Activated CD8-positive, alpha-beta memory T cell treated with anti-CD3 and anti-CD28 coated beads, Interleukin-2, amount 50 U/mL, for 24 hours (primary cell): Measurements from ENCODE around the gene GFM2.
"Not testable (repeated sequence)": the region's sequence is repeated elsewhere in the genome, so short reads cannot be mapped to it uniquely, and the experiment has no call there.

Experiments used
- DNase-seq: peaks from one replicate; pipeline ENCODE4 v3.0.0-alpha.2; 2020; ENCODE audit errors: extremely low read depth

The GFM2 gene, protein sequence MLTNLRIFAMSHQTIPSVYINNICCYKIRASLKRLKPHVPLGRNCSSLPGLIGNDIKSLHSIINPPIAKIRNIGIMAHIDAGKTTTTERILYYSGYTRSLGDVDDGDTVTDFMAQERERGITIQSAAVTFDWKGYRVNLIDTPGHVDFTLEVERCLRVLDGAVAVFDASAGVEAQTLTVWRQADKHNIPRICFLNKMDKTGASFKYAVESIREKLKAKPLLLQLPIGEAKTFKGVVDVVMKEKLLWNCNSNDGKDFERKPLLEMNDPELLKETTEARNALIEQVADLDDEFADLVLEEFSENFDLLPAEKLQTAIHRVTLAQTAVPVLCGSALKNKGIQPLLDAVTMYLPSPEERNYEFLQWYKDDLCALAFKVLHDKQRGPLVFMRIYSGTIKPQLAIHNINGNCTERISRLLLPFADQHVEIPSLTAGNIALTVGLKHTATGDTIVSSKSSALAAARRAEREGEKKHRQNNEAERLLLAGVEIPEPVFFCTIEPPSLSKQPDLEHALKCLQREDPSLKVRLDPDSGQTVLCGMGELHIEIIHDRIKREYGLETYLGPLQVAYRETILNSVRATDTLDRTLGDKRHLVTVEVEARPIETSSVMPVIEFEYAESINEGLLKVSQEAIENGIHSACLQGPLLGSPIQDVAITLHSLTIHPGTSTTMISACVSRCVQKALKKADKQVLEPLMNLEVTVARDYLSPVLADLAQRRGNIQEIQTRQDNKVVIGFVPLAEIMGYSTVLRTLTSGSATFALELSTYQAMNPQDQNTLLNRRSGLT

DNA sequence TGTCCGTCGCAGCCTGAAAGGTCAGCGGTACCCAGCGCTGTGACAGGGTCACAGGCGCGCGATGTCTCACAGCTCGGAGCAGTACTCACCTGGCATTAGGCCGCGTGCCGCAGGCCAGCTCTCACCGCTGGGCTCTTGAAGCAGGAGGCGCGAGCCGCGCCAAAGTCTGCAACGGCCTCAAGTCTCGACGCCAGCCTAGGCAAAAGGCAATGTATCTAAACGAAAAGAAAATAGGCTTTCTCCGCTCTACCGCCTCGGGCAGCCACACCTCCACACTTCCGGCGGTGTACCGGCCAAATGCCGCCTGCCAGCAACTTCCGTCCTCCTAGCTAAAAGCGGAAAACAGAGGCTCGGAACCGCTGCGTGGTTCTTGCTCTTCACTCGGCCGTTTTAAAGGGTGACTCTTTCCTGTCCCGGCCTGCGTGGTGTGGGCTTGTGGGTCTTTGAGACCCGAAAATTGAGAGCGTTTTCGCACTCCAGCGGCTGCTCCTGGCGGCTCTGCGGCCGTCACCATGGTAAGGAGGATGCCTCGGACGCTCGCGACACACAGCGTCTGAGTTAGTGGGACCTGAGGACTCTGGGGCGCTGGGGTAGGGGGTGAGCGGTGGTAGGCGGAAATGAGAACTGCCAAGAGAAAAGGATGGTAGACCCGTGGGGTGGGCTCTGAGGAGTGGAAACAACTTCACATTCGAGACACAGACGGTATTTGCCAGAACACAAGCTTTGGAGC, at the start of gene GFM2, which contains the start of gene NSA2:
TSS of gene GFM2 (minus strand) at position 269 of the 730 bp plus-strand sequence. CDS start 3,375 bp downstream, outside the sequence.
TSS of gene NSA2 (plus strand) at position 401 of the 730 bp plus-strand sequence. CDS start at position 513, 112 bp downstream.
- peak; percentile 88 for DNase-seq

DNA sequence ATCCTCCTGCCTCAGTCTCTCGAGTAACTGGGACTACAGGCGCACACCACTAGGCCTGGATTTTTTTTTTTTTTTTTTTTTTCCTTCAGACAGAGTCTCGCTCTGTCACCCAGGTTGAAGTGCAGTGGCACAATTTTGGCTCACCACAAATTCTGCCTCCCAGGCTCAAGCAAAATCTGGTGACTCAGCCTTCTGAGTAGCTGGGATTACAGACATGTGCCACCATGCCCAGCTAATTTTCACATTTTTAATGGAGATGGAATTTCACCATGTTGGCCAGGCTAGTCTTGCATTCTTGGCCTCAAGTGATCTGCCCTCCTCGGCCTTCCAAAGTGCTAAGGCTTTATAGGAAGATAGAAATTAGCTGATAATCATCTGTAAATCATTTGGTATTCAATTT, 44.0 kb upstream of the GFM2 start:
- no peak for DNase-seq

DNA sequence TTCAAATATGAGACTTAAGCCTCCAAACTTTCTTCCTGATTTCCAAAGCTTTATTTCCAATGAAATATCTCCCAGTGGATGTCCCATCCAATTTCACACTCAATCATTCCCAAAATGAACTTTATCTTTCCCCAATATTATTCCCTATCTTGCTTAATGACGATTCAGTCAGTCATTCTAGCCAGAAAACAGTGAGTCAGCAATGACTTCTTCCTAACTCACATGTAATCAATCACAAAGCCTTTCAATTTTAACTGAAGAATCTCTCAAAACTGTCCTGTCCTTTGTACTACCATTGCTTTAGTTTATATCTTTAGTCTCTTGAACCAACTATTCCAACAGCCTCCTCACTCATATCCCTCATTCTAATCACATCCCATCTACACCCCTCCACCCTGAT, 35.0 kb upstream of the GFM2 start:
- no peak for DNase-seq

DNA sequence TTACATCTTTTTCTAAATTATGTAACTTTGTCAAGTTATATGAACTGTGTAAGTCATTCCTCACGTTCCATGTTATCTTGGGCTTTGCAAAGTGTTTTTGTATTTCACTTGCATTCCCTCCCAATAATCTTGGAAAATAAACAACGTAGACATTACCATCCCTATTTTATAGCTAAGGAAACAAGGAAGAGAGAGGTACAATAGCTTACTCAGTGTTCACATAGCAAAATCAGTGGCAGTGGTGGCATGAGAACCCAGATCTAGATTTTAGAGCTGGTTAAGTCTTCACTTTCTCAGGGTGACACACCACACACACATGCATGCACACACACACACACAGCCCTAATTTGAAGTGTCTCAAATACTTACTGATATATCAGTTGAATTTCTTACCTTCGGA, 34.3 kb upstream of the GFM2 start:
- DNase-seq, result no peak

DNA sequence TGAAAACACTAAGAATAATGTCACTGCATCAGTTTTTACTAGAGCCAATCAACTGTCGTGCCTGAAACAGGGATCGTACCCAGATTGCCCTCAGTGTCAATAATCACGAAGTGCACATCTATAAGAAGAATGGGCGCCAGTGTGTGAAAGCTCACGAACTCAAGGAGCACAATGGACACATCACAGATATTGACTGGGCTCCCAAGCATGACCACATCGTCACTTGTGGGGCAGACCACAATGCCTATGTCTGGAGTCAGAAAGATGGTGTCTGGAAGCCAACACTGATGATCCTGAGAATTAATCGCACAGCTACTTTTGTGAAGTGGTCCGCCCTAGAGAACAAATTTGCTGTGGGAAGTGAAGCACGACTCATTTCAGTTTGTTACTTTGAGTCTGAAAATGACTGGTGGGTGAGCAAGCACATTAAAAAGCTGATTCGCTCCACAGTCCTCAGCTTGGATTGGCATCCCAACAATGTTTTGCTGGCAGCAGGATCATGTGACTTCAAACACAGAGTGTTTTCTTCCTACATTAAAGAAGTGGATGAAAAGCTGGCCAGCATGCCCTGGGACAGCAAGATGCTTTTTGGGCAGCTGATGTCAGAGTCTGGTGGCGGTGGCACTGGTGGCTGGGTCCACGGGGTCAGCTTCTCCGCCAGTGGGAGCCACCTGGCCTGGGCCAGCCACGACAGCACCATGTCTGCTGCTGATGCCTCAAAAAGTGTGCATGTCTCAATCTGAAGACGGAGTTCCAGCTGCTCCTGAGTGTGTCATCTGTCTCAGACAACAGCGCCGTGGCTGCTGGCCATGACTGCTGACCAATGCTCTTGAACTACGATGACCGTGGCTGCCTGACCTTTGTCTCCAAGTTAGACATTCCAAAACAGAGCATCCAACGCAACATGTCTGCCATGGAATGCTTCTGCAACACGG, 32.3 kb upstream of the GFM2 start:
- no peak for DNase-seq

DNA sequence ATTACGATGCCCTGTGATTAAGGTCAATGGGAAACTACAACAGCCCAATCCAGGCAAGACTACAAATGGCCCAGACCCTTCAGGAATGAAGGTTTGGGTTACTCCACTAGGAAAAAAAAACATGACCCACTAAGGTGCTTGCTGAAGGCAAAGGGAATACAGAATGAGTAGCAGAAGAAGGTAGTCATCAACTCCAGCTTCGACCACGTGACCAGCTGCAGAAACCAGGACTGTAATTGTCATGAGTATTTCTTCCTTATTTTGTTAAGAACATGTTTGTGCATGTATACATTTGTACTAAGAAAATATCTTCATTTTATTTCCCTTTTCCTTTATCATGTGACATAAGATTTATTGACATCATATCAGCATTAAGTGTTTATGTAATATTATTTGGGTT, 24.8 kb upstream of the GFM2 start:
- DNase-seq, result not testable (repeated sequence)

DNA sequence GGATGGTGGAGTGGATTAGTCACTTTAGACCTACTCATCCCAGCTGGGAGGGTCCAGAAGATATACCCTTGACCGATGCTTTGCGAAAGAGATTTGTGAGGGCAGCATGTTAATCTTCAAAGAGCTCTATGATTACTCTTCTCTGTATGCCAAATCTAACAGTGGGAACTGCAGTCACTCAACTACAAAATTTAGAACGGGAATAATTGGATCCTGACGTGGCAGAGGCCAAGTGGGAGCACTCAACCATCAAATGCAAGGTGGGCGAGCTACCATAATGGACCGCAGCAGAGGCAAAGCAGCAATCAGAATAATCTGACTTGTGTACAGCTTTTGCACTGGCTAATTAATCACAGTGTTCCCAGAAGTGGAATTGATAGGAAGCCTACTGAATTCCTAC, 20.5 kb upstream of the GFM2 start:
- DNase-seq, result no peak

DNA sequence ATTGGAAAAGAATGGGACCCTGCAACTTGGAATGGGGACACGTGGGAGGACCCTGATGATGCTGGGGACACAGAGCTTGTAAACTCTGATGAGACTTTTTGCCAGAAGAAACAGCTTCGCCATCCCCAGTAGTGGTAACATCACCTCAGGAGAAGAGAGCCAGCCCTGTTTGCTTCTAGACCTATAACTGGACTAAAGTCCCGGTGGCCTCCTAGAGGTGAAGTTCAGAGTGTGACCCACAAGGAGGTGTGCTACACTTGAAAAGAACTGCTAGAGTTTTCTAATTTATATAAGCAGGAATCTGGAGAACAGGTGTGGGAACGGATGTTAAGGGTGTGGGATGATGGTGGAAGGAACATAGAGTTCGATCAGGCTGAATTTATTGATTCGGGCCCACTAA, 19.9 kb upstream of the GFM2 start:
- no peak for DNase-seq

DNA sequence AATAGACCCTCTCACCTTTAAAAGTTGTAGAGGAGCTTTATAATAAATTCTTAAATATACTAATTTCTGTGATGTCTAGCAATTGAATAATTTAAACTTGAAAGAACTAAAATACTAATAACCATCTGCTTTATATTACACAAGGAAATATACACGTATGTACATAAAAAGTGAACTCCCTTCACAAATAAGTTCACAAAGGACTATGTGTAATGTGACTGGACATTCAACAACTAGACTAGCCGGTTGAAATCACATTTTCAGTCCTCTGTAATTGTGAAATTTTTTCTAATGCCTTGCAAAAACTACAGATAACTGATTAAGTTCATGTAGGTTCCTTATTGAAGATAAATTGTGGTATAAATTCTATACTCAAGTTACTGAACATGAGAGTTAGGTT, 11.7 kb upstream of the GFM2 start:
- no peak for DNase-seq

DNA sequence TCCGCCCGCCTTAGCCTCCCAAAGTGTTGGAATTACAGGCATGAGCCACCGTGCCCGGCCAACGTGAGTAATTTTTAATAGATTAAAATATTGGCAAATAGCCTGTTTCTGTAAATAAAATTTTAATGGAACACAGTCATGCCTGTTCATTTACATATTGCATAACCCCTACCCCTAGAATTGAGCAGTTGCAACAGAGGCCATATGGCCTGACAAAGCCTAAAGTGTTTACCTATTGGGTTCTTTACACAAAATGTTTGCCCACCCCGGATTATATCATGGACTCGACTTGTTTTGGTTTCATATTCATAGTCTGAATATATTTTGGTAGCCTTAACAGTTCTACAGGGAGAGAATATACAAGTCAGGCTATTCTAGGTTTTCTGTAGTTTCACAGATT, 5.4 kb upstream of the GFM2 start:
- no peak for DNase-seq

DNA sequence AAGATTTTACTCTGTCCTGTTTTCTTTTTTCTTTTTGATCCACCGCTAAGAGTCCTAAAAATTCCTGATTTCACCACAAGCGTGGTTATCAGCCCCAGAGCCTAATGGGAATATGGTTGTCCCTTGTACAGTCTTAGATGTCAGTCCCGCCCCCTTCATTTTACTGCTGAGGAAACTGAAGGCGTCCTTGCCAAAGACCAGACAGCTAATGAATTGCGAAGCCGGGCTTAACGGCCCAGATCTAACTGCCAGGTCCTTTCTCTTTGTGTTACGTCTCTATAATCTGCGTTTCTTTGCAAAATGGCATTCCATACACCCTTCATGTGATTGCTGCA, 629 bp upstream of the GFM2 start:
- DNase-seq, result no peak

DNA sequence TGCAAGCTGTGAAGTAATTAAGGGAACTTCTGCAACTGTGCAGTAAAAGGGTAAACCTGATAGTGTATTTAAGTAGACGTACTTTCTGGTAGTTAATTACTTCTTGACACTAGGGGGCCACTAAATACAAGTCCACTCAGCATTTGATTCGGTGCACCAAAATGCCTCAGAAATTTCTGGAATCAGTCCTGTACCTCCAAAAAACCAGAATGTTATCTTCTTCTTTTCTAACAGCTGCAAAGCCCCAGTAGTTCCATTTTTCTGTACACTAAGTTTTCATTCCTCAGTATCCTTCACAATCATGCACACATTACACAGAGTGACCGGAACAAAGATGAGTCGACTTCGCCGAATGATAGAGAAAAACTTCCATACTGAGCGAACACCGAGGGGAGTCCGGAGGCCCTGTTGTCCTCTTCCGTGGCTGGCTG, 484 bp downstream of the GFM2 start:
- no peak for DNase-seq

DNA sequence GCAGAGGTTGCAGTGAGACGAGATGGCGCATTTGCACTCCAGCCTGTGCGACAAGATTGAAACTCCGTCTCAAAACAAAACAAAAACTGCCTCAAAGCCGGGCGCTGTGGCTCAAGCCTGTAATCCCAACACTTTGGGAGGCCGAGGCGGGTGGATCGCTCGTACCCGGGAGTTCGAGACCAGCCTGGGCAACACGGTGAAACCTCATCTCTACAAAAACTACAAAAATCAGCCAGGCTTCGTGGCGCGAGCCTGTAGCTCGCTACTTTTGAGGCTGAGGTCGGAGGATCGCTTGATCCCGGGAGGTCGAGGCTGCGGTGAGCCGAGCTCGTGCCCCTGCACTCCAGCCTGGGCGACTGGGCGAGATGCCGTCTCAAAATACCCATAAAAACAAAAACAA, 988 bp downstream of the GFM2 start:
- DNase-seq, result no peak

DNA sequence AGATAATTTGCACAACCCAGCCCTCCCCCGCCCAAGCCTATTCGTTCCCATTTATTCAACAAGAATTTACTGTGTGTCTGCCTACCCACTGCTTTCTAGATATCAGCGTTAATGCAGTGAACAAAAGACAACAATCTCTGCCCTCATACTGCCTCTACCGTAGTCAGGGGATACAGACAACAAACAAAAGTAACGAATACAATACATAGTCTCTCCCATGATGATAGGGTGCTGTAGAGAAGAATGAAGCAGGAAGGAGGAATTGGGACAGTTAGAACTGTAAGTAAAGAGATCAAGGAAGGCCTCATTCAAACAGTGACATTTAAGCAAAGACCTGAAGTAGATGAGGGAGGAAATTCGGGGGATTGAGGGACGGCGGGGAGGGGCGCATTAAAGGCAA, 1.7 kb downstream of the GFM2 start:
- DNase-seq, result no peak

DNA sequence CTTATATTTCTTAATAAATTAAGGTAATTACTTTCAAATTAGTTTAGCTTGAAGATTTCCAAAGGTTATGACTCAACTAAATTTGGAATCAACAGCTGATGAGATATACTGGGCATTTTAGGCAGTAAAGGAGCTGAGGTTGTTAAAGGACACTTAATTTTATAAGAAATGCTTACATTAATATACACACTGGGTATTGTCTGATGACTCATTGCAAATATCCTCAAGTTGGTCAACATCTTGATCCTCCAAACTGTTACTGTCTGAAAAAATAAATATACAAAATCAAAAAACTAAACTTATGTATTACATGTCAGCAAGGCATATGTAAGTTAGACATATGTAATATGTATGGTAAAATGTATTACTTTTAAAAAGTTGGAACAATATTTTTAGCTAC, 3.4 kb downstream of the GFM2 start:
- no peak for DNase-seq

DNA sequence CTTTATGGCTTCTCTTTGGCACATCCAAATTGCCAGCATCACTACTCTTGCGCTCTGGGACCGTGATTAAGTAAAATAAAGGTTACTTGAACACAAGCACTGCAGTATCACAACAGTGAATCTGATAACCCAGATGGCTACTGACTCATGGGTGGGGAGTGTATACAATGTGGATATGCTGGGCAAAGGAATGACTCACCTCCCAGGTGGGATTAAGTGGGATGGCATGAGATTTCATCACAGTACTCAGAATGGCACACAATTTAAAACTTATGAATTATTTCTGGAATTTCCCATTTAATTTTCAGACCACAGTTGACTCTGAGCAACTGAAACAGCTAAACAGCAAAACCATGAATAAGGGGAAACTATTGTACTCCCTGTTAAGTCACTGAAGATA, 4.3 kb downstream of the GFM2 start:
- DNase-seq, result peak; percentile 9

DNA sequence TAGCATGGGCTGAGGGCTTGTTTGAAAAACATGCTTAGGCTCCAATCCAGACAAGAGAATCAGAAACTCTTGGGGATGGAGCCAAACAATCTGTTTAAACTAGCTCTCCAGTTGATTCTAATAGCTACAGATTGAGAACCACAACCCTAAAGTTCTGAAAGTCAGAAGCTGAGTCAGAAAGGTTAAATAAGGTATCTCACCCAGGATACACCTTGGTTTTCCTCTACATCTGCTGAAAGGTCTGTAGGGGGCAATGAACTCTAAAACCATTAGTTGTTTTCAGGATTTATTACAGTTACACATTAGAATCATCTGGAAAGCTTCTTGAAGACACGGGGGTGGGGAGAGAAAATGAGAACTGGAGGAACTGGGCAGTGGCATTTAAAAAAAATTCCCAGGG, 5.7 kb downstream of the GFM2 start:
- no peak for DNase-seq

DNA sequence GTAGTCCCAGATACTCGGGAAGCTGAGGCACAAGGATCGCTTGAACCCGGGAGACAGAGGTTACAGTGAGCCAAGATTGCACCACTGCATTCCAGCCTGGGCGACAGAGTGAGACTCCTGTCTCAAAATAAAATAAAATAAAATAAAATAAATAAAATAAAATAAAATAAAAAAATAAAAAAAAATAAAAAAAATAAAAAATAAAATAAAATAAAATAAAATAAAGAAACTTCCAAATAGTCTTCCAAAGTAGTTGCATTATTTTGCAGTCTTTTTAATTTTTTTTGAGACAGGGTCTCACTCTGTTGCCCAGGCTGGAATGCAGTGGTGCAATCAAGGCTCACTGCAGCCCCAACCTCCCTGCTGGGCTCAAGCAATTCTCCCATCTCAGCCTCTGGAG, 18.2 kb downstream of the GFM2 start:
- not testable (repeated sequence) for DNase-seq

DNA sequence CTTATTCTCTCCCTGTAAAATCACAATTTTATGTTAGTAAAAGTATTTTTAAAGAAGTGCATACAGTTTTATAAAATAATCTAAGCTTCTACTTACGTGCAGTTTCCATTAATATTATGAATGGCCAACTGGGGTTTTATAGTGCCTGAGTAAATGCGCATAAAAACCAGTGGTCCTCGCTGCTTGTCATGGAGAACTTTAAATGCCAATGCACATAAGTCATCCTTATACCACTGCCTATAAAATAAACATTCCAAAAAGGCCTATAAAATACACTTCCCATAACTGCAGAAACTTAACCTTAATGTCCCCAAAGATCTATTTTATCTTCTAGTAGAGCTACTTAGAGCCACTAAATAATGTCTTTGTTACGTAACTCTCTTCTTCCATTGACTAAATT, 28.5 kb downstream of the GFM2 start:
- DNase-seq, result no peak

DNA sequence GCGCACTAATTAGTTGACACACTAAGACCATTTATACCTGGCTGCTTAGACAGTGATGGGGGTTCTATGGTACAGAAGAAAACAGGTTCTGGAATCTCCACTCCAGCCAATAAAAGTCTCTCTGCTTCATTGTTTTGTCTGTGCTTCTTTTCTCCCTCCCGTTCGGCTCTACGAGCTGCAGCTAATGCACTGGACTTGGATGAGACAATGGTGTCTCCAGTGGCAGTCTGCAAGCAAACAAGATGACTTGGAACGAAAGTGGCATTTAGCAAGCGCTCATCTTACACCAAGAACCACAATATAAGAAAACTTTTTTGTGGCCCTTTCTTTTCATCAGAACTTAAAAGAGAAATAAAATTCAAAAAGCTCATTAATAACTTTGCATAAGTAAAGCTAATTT, 30.2 kb downstream of the GFM2 start:
- no peak for DNase-seq

DNA sequence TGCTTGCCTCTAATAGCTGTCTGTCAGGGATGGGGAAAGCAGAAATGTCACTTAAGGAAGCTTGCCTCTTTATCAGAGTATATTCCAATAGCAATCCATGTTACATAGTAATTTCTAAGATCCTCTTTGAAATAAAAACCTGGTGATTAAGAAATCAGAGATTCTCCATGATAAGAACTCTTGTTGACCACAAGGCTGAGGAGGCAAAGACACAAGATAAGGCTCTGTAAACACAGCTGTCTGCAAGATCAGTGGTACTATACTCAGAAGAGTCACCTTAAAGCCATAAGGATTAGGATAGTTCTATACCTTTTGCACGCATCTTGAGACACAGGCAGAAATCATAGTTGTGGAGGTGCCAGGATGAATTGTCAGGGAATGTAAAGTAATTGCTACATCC, 41.6 kb downstream of the GFM2 start:
- DNase-seq, result no peak
